NAMALWA (cell line): ENCODE measurements around the gene GANC.
A peak's percentile ranks its signal among the peaks of the same experiment; 100 is the strongest.

Experiments used
- DNase-seq: peaks from one replicate; pipeline ENCODE4 v3.0.0-alpha.2; 2015; ENCODE audit warnings: low spot score

The GANC gene

DNA sequence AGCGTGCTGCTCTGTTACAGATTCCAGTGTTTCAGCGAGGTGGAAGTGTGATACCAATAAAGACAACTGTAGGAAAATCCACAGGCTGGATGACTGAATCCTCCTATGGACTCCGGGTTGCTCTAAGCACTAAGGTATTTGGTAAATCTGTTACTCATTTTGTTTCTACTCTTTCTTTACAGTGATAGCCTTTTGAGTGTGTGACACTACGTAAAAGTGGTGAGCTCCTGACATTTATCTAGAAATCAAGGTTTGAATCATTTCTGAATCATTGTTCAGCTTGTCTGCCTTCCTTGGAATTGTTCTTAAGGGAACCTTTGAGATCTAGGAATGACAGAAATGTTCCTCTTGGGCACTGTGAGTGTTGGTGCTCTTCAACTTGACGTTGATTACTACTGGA lies 75.1 kb downstream of the GANC start:
- DNase-seq: no peak

DNA sequence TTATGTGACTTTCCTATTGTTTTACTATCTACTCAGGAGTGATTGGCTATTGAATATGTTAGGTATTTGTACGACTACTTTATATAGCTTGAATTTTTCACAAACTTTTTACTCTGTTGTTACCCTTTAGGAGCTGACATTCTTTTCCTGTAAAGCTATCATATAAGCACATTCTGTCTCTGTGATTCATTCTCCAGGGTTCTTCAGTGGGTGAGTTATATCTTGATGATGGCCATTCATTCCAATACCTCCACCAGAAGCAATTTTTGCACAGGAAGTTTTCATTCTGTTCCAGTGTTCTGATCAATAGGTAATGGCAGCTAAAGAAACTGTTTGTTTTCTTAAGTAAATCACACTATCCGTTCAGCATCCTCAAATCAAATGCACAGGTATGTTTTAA lies 76.2 kb downstream of the GANC start:
- no peak for DNase-seq

DNA sequence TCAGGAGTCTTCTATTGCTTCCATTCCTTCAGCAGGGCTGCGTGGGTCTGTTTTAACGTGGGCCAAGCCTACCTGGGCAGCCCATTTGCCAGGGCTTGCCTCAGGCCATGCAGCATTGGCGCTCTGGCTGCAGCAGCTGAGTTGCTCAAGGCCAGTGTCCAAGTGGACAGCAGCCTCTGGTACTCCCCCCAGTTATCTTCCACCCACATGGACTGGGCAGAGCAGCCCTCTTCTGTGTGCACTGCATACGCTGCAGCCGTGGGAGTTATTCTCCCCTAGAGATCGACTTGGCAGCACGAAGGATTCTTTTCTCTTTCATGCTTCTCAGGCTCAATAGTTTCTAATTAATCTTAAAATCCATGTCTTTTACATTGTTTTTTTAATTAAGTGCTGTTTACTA lies 79.4 kb downstream of the GANC start:
- no peak for DNase-seq

DNA sequence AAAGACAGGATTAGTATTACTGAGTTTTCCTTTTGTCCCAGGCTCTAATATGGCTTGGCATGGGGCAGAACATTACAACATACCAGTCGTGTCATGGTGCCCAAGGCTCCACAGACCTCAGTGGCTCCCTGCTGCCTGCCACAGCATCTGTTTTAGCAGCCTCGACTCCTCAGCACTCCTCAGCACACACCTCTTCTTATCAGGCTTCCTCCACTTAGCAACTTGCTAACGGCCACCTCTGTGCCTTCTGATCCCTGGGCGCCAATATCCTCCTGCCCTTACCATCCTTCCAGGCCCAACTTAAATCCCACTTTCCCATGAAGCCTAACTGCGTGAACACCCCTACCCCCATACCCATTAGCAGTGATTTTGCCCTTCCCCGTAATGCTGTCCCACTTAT lies 80.1 kb downstream of the GANC start:
- no peak for DNase-seq

DNA sequence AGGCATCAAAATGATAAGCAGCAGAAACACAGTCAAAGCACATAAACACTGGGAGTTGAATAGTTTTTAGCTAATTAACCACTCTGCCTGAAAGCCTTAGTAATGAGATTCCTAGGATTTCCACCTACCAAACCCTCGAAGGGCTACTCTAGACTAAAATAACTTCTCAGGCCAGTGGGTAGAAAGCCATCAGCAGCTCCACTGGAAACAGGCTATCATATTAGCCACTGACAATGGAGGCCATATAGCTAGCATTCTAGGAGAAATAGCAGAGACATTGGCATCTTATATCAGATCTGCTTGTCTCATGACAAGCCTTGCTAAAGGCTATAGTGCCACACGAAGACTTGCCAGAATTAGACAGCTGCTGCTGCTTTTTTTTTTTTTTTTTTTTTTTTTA lies 81.8 kb downstream of the GANC start:
- DNase-seq: no peak

- DNase-seq: no peak
Observed at GRCh38 chr15:42355291-42355690, 82.3 kb downstream of the GANC start.

DNA sequence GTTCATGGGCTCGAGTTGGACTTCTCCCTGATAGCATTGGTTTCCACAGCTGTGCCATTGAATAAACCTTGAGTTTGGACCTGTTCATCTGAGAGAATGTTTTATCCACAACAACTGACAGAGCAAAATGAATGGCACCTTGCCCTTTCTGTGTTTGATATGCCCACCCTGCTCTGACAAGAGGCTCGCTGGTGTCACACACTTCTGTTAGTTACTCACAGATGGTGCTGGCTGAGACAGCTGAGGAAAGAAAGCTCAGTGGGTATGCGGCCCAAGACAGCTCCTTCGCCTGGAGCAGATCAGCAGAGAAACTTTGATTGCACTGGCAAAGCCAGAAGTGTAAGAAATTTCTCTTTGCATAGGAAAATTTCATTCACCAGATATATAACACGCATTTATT lies 83.8 kb downstream of the GANC start:
- no peak for DNase-seq

- no peak for DNase-seq
Observed at GRCh38 chr15:42358141-42358540, 85.1 kb downstream of the GANC start.

DNA sequence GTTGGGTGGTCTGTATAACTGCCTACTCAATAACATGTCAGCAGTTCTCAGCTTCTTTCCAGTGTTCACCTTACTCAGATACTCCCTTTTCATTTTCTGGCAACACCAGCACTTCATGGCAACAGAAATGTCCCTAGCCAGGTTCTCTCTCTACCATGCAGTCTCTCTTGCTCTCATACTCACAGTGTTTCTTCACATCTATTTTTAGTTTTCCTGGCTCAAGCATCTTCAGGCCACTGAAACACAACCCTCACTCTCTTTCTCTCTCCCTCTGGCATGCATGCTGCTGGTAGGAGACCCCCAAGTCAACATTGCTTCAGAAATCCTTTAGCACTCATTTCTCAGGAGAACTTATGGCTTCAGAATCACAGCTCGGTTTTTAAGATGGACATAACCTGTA lies 86.2 kb downstream of the GANC start, which contains the start of gene CAPN3:
Gene CAPN3 (plus strand): TSS at position 253 of the 400 bp plus-strand sequence. CDS start 305 bp downstream, outside the sequence.
- DNase-seq: no peak

DNA sequence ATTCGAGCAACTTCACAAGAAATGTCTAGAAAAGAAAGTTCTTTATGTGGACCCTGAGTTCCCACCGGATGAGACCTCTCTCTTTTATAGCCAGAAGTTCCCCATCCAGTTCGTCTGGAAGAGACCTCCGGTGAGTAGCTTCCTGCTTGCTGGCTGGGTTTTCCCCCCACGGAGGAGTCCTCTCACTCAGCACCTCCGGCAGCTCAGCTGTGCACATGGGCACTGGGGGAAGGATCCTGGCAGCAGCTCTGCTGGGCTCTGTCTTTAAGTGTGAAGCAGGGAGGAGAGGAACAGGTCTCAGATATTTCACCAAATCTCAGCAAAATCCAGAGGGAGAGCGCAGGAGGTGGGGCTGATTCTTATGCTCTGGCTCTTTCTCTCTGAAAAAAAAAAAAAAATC lies 87.0 kb downstream of the GANC start:
- no peak for DNase-seq

GRCh38 chr15:42360535-42361112 lies 87.6 kb downstream of the GANC start:
- no peak for DNase-seq

DNA sequence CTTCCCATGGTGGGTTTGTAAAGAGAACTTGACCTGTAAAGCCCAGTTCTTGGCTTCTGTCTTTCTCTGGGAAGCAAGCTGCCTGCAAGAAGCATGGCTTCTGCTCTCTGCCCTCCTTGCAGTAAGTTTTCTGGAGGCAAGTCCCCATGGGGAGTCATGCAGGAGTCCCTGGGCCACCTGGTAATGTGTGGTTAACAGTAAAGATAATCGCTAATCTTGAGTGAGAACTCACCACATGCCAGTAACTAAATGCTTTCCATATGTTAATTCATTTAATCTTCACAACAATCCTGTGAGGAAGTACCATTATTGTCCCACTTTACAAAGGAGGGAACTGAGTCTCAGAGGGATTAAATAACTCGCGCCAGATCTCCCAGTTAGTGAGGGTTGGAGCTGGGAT lies 90.5 kb downstream of the GANC start:
- DNase-seq: no peak

DNA sequence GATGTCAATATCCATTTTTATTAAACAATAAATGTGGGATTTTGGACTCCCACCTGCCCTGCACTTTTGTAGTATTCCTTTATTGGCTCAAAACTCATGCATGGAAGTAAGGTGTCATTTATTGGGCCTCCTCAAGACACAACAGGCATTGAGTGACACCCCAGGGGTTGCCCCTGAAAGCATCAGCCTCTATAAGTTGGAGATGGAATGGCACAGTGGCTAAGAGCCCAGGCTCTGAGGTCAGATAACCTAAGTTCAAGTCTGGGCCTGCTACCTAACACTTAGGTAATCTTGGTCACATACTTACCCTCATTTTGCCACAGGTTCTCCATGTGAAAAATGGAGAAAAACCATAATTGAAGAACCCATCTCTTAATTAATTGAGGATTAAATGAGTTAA lies 90.9 kb downstream of the GANC start:
- no peak for DNase-seq

DNA sequence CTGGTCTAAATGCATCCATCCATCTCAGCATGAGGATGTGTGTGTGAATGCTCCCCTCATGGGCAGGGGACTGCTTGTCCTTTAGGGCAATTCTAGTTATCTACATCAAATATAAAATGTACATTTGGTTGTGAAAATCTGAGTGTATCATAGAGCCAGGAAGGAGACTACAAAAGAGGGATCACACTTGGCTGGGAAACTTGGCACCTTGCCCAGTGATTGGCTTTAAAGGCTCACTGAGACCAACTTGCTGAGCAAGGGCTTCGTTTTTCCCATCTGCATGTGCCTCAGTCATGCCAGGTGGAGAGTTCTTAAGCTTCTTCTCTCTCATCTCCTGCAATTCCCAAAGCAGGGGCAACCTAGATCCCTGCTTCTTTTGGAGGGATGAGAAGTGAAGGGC lies 91.5 kb downstream of the GANC start:
- no peak for DNase-seq

DNA sequence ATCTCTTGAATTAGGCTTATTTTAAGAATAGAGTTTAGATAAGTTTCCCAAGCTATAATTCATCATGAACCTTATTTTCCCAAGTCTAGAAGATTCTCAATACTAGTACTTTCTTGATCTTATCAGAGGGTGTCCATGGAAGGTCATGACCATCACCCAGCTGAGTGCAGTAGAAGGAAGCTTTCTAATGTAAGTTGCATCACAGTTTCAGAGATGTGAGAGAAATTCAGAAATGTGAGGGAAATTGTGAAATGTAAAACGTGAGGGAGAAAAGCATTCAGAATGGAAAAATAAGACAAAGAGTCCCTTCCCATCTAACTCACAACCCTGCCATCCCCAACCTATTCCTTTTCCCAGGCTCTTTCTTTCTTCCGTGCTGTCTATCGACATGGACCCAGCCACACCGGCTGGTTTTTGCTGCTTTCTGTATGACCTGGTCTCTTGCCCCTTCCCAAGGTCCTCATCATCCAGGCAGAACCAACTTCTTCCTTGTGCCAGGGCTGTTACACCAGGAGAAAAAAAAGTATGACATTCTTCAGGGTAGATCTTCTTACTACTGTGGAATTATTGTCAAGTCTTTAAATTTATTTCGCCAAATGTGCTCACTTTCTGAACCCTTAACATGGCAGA lies 93.0 kb downstream of the GANC start:
- DNase-seq: no peak

- no peak for DNase-seq
Observed at GRCh38 chr15:42367041-42367440, 94.0 kb downstream of the GANC start.

GRCh38 chr15:42368096-42368495 lies 95.1 kb downstream of the GANC start:
- DNase-seq: no peak

DNA sequence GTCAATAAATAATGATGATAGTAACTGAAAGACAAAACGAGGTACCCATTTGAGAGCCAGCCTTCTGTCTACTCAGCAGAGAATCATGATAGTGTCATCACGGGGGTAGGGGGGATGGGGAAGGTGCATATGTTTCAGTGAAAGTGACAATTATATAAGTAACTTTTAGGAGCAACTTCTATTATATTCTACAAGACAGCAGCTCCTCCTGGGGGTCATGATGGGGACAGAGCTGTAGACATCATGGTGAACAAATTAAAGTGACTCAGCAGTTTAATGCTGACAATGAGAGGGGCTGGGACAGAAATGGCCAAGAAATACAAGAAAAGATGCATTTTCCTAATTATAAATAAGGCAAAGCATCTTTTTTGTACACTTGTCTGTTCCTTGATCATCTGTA lies 98.1 kb downstream of the GANC start:
- peak; percentile 43 for DNase-seq

- no peak for DNase-seq
Observed at GRCh38 chr15:42373274-42373673, 100.3 kb downstream of the GANC start.

DNA sequence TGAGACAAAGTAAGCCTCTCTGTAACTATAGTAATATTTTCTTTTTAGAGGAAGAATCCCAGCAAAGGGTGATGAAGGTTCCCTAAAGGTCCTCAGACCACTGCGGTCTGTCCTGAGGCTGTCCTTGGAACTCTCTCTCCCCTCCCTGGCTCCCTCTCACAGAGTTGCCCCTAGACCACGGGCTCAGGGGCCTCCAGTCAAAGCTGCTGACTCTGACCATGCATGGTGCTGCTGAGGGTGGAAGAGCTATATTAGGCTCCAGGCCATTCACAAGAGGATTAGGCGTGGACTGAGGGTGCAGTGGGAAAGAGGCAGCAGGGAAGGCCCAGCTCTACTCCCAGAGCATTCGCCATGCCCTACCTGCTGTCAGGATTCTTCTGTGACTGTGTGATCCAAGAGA lies 100.9 kb downstream of the GANC start:
- DNase-seq: no peak

GRCh38 chr15:42374810-42375209 lies 101.8 kb downstream of the GANC start:
- no peak for DNase-seq

GRCh38 chr15:42375252-42375651 lies 102.3 kb downstream of the GANC start:
- no peak for DNase-seq

DNA sequence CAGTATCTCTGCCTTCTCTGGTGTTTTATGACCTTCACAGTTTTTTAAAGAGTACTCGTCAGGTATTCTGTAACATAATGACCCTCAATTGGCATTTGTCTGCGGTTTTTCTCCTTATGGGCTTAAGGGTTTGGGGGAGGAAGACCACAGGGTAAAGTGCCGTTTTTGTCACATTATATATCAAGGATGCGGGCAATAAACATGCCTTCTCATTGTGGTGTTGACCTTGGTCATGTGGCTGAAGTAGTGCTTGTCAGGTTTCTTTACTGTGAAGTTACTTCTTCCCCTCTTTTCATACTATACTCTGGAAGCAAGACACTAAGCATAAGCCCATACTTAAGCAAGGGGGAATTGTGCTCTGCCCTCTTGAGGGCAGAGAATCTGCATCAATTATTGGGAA lies 102.9 kb downstream of the GANC start:
- no peak for DNase-seq

- no peak for DNase-seq
Observed at GRCh38 chr15:42378011-42378410, 105.0 kb downstream of the GANC start.
